Measurements from ENCODE around the gene KCNC3. TPM values are rescaled to one million over a fixed set of nuclear protein-coding genes. Genes with fewer than 3 reads are reported as not detected.
"Not testable (repeated sequence)": the region's sequence is repeated elsewhere in the genome, so short reads cannot be mapped to it uniquely, and the experiment has no call there.

Gene KCNC3
- total and polyA plus RNA-seq, 12 donors, result 0.17 to 7.3 (median 1.4) TPM

DNA sequence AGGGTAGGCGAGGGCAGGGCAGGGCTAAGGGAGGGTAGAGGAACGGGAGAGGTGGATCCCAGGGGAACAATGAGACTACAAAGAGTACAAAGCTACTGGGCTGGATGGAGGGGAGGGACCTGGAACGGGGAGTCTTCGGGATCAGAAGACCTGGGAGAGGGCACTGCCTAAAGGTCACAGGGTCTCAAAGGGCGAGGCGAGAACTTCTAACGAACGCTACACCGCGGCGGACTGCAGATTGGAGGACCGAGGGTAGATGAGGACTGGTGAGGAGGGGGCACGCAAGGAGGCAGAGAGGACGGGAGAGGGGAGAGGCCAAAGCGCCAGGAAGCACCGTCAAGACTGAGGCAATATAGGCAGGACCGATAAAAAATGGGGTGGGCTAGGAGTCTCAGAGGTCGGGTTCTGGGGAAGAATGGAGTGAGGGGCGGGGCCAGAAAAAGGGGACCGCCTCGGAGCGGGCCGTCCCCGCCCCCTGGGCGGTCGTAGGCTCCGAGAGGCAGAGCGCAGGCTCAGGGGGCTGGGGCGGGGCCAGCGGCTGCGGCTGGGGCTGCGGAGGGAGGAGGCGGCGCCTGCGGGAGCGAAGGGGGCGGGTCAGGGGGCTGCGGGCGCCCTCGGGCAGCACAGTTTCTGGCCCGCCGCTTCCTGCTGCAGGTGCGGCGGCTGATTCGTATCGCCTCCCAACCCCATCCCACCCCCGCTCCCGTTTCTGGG is 1.3 kb upstream of the KCNC3 start:
- WGBS, 4 donors, result 2 to 3% (median 2%) methylated on average over 23 to 48 of the region's 48 CpGs
- TF ChIP-seq POLR2A (IDR thresholded peaks at IDR 0.05), result no peak
- TF ChIP-seq, protein P1, sequence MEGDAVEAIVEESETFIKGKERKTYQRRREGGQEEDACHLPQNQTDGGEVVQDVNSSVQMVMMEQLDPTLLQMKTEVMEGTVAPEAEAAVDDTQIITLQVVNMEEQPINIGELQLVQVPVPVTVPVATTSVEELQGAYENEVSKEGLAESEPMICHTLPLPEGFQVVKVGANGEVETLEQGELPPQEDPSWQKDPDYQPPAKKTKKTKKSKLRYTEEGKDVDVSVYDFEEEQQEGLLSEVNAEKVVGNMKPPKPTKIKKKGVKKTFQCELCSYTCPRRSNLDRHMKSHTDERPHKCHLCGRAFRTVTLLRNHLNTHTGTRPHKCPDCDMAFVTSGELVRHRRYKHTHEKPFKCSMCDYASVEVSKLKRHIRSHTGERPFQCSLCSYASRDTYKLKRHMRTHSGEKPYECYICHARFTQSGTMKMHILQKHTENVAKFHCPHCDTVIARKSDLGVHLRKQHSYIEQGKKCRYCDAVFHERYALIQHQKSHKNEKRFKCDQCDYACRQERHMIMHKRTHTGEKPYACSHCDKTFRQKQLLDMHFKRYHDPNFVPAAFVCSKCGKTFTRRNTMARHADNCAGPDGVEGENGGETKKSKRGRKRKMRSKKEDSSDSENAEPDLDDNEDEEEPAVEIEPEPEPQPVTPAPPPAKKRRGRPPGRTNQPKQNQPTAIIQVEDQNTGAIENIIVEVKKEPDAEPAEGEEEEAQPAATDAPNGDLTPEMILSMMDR (IDR thresholded peaks at IDR 0.05), result no peak
- Histone ChIP-seq H3K27me3 (peaks cover 12% of the 10 kb centered on the region), H3K4me3 (peak overlapping the region in 1 of 4 donors; percentile 35), H3K9me3 (replicated peaks in 1 of 3) (no peaks in the 10 kb centered on the region), H3K27ac (peak overlapping the region in 1 of 5 donors; percentile 21), H3K36me3 (replicated peaks in 1 of 2) (no peaks in the 10 kb centered on the region), H3K4me1 (replicated peaks in 1 of 2) (peaks cover 12 to 13% of the 10 kb centered on the region in 2 donors)
- peak; percentile 60 to 85 (median 75) for DNase-seq
- intact Hi-C loops (cut with DNase I), result no loop called here

DNA sequence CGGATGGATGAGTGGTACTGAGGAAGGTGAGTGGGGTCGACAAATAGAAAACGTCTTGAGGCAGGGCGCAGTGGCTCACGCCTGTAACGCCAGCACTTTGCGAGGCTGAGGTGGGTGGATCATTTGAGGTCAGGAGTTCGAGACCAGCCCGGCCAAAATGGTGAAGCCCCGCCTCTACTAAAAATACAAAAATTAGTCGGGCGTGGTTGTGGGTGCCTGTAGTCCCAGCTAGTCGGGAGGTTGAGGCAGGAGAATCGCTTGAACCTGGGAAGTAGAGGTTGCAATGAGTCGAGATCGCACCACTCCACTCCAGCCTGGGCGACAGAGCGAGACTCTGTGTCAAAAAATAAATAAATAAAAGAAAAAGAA is 733 bp upstream of the KCNC3 start:
- H3K27me3 ChIP-seq, result peaks cover 12% of the 10 kb centered on the region
- H3K27ac ChIP-seq, result peak overlapping the region in 4 of 5 donors; percentile 4 to 69 (median 38)
- WGBS, 4 donors, result 14 to 19% (median 17%) methylated on average over 18 of the region's 18 CpGs
- H3K4me3 ChIP-seq, result peak overlapping the region in 1 of 4 donors; percentile 43
- H3K36me3 ChIP-seq (replicated peaks in 1 of 2); intact Hi-C loops (cut with DNase I); H3K9me3 ChIP-seq (replicated peaks in 1 of 3): not testable (repeated sequence)
- H3K4me1 ChIP-seq (replicated peaks in 1 of 2), result peaks cover 12 to 13% of the 10 kb centered on the region in 2 donors
- DNase-seq, result peak in 1 of 7 donors; percentile 18

GRCh38 chr19:50328873-50329145 is 368 bp downstream of the KCNC3 start:
- 1% methylated on average over 37 to 39 of the region's 40 CpGs; no CpG with 5 or more reads in 2 of the 4 donors for WGBS, 4 donors
- Histone ChIP-seq H3K36me3 (replicated peaks in 1 of 2) (no peaks in the 10 kb centered on the region), H3K27ac (peak overlapping the region in 1 of 5 donors; percentile 61), H3K27me3 (peaks cover 12% of the 10 kb centered on the region), H3K4me3 (peak overlapping the region in 1 of 4 donors; percentile 41), H3K9me3 (replicated peaks in 1 of 3) (no peaks in the 10 kb centered on the region), H3K4me1 (replicated peaks in 1 of 2) (peaks cover 8 to 9% of the 10 kb centered on the region in 2 donors)
- DNase-seq, result no peak
- TF ChIP-seq, protein P1 (IDR thresholded peaks at IDR 0.05), result peak in 1 of 6 experiments; percentile 16
- TF ChIP-seq POLR2A (IDR thresholded peaks at IDR 0.05), result peak in 1 of 2 donors; percentile 22
- intact Hi-C loops (cut with DNase I), result no loop called here

- WGBS, 4 donors, result 1 to 3% (median 3%) methylated on average over 12 to 104 of the region's 104 CpGs; no CpG with 5 or more reads in 1 of the 4 donors
These were observed 829 bp downstream of the KCNC3 start for GRCh38 chr19:50328224-50328872.

More at GRCh38 chr19:50328224-50328872, 829 bp downstream of the KCNC3 start:
- no peak for TF ChIP-seq POLR2A (IDR thresholded peaks at IDR 0.05)
- TF ChIP-seq, protein P1 (IDR thresholded peaks at IDR 0.05), result peak in 1 of 6 experiments; percentile 13
- peaks cover 6 to 8% of the 10 kb centered on the region in 2 donors for H3K4me1 ChIP-seq (replicated peaks in 1 of 2)
- peaks cover 10% of the 10 kb centered on the region for H3K27me3 ChIP-seq
- peak in 1 of 7 donors; percentile 33 for DNase-seq
- intact Hi-C loops (cut with DNase I), result no loop called here
- no peaks in the 10 kb centered on the region for H3K36me3 ChIP-seq (replicated peaks in 1 of 2)
- H3K9me3 ChIP-seq (replicated peaks in 1 of 3), result no peaks in the 10 kb centered on the region
- peak overlapping the region in 1 of 4 donors; percentile 41 for H3K4me3 ChIP-seq
- H3K27ac ChIP-seq, result peak overlapping the region in 1 of 5 donors; percentile 61

All from adrenal gland (tissue), 12 donors.